GM21526 (cell line): ENCODE results near the gene HTR7.
"Not testable (repeated sequence)": the region's sequence is repeated elsewhere in the genome, so short reads cannot be mapped to it uniquely, and the experiment has no call there.

Experiments
- ATAC-seq: cut with Tn5 transposase; IDR thresholded peaks from one replicate; pipeline ENCODE4 v1.9.1; 2021; ENCODE audit warnings: moderate library complexity; ENCODE audit not compliant: unreplicated experiment, low FRiP score

HTR7 gene

DNA sequence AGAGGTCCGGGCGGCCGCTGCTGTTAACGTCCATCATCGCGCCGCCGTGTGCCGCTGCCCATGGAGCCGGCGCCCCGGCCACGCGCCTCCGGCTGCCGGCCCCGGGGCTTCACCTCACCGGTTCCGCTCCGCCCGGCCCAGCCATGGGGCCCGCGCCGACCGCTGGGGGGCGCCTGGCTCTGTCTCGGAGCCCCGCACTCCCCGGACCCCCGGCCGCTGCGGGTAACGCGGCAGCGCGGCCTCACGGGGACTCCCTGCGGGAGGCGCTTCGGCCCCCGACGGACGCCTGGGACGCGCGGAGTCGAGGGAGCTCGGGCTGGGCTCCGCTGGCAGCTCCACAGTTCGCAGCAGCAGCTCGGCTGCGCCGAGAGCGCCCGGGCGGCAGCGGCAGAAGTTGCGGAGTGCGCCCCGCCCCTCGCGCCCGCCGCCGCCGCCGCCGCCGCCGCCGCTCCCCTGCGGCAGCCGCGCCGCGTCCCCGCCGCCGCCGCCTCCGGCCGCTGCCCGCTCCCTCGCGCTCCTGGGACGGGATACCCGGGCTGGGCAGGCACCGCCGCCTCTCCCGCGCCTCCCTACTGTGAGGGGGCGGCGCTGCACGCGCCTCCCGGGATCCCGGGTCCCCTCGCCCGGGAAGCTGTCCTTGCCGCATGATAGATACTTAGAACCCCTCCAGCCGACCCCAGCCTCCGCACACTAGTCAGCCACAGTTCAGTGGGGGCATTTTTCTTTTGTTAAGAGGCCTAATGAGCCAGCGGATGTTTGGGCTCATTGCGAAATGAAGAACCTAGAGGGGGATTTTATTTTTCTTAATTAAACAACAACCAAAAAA, at the start of gene HTR7:
Gene HTR7, minus strand, starts transcription at position 405 of the 826 bp plus-strand sequence. Its CDS starts 368 bp downstream, at position 37.
- peak; percentile 63 for ATAC-seq

DNA sequence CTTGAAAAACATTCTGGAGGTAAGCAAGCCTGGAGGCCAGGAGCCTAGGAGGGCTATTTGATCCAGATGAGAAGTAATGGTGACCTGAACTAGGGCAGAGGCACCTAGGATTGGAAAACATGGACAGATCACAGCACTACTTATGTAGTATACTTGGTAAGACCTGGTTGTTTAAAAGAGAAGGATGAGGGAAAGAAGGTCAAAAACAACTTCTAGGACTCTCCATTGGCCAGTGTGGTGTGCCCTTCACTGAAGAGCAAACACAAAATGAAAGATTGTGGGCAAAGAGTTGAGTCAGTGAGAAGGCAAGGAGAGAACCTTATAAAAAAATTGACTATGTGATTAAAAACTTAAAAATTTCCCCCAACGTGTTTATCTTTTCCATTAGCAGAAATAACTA, 48.8 kb upstream of the HTR7 start:
- no peak for ATAC-seq

- ATAC-seq, result no peak
Measured at GRCh38 chr10:90905925-90906324, 48.1 kb upstream of the HTR7 start.

DNA sequence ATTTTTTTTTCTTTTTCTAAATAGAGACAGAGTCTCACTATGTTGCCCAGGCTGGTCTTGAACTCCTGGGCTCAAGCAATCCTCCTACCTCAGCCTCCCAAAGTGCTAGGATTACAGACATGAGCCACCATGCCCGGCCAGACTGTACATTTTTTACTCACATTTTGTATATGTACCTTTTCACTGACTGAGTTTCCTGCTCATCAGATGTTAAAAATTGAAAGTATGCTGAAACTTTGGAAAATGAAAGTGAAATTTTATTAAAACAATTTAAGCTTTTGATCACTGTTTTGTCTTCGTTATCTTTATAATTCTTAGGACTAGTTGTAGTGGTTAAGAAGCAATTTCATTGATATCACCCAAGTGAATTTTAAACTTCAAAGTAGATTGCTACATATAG, 39.1 kb upstream of the HTR7 start:
- ATAC-seq, result not testable (repeated sequence)

- no peak for ATAC-seq
Measured at GRCh38 chr10:90893190-90893589, 35.4 kb upstream of the HTR7 start.

DNA sequence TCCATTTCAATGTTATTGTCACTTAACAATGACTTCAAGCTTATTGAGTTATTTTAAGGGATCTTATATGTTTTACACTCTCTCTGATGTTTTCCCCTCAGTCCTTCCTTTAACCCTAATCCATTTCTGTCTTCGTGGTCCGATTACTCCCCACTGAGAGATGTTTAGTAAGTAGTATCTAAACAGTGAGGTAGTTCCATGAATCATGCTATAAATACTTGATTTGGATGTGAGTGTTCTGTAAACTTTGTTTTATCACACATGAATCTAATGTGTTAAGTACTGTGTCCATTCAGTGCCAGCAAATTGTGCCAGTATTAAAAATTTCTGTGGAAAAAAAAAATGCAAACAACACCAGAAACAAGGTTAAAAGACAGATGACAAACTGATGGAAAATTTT, 32.5 kb upstream of the HTR7 start:
- ATAC-seq, result no peak

- no peak for ATAC-seq
Measured at GRCh38 chr10:90889636-90890035, 31.8 kb upstream of the HTR7 start.

DNA sequence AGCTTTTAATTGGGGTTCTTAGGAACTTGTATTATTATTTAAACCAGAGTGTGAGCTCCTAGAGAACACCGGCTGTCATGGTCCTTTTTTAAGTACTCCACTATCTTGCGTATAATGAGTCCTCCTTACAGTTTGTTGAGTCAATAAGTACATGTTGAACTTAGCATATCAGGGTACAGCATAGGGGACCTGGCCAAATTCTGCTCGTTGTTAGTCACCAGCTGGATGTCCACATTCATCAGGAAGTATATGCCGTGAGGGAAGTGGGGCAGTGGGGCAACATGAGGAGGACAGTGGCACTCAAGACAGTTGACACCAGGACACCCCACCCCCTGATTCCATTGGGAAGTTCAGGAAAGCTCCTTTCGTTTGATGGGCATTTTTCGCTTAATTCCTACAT, 30.5 kb upstream of the HTR7 start:
- no peak for ATAC-seq

DNA sequence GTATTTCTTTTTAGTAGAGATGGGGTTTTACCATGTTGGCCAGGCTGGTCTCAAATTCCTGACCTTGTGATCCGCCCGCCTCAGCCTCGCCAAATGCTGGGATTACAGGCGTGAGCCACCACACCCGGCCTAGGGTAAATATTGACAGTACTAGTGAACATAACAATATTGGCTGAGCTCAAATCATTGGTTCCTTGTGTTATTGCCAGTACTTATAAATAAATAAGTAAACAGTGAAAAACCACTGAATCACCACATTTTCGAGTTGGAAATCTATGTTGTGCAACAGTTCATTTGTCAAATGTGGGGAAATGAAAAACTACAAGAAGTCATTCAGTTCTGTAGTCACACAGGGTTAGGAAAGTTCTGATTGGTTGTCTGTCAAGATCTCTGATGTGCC, 29.7 kb upstream of the HTR7 start:
- no peak for ATAC-seq

DNA sequence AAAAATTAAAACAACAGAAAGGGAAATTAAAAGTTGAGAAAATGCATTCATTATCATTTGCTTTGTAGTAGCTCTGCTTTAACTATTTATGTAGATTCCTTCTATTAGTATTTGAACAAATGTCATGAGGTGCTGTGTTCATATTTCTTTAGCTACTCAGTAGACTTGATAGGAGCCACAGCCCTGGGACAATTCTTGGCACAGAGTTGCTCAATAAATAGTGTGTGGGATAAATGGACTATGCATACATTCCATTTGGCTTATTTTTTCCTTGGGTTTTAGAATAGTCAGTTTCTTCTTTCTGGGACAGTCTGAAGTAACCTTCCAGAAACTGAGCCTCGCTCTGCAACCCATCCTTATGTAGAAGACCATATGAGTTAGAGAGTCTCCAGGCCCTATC, 27.3 kb upstream of the HTR7 start:
- ATAC-seq, result no peak

DNA sequence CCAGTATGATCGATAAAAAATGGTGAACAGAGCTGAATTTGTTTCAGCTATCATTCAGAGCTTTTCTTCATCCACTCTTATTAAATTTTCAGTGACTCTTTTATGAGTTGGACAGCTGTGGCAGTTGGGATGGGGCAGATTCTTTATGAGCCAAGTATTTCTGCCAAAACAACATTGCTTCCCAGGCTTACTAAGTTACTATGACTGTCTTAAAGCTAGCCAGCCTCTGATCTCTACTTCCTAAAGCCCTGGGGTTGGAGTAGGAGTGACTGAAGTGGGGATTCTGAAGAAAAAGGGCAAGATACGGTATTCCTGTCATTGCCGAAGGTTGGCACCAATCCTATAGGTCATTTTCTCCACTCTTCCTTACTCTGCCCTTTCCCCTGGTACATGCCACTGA, 26.6 kb upstream of the HTR7 start:
- ATAC-seq, result no peak

- ATAC-seq, result not testable (repeated sequence)
Measured at GRCh38 chr10:90880059-90880719, 22.4 kb upstream of the HTR7 start.

GRCh38 chr10:90879062-90879461, 21.2 kb upstream of the HTR7 start:
- ATAC-seq, result no peak

DNA sequence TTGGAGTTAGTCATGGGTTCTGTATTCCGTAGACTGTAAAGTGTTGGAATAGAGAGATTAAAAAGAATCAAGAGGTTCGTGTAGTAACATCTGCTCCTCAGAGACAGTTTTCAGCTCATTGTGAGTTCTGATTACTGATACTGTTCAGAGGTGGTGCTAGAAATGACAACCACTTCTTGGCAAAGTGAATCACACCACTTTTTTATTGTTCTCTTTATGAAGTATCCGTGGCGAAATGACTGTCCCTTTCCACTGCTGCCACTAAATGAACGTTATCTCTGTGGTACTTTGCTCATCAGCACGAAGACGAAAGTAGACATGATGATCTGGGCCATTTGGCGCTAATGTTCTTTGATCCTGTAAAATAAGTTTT, 14.8 kb upstream of the HTR7 start:
- ATAC-seq, result no peak

GRCh38 chr10:90871766-90872647, 14.2 kb upstream of the HTR7 start, which contains the start of gene RPP30:
RPP30 (plus strand) TSS chr10:90871974; CDS start chr10:90871987, 13 bp downstream.
- peak; percentile 97 for ATAC-seq

GRCh38 chr10:90871279-90871765, 13.5 kb upstream of the HTR7 start:
- ATAC-seq, result peak; percentile 51

DNA sequence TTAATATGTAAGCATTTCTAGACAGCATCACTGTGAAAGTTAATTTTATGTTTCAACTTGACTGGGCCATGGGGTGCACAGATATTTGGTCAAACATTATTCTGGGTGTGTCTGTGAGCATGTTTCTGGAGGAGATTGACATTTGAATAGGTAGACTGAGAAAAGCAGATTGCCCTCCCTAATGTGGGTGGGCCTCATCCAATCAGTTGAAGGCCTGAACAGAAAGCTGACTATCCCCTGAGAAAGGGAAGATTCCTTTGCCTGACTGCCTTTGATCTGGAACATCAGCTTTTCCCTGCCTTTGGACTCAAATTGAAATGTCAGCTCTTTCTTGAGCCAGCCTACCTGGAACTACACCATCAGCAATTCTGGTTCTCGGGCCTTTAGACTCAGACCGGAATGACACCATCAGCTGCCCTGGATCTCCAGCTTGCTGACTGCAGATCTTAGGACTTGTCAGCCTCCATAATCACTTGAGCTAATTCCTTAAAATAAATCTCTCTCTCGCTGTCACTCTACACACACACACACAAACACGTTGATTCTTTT, 8.3 kb upstream of the HTR7 start:
- no peak for ATAC-seq

DNA sequence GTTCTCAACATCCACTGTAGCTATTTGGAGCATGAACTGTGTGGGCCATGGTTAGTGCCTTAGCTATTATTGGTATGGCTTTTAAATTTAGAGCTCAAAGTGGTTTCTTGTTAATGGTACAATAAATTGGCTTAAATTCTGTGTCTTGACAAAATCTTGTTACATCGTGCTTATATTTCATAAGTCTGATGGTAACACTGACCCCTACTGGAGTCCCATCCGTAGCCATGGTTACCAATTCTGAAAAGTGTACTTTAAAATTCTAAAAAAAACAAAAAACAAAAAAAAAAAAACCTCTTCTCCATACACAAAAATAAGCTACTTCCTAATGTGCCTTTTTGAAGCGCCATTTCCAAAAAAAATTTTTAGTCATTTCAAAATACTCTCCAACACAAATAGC, 7.6 kb upstream of the HTR7 start:
- ATAC-seq, result no peak

DNA sequence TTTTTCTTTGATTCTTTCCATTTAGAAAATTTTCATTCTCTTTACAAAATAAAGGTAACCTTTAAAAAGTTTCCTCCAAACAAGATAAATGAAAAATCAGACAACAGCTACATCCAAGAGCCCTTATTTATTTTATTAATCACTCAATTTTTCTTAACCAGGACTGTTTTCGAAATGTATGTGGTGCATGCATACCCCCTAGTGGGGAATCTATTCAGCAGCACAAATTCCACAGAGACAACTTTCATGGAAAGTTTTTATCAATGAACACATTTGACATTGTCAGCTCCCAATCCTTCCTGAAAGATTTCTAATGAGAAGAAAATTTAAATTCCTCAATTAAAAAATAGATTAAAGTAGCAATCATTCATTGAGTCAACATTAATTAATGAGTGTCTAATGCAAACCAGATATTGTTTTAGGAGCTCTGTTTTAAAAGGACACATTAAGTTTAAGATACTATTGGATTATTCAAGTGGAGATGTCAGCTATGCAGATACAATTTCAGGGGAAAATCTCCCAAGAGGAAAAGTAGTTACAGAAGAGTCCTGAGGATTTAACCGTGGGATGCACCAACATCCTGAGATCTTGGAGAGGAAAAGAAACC, 5.2 kb upstream of the HTR7 start:
- no peak for ATAC-seq

DNA sequence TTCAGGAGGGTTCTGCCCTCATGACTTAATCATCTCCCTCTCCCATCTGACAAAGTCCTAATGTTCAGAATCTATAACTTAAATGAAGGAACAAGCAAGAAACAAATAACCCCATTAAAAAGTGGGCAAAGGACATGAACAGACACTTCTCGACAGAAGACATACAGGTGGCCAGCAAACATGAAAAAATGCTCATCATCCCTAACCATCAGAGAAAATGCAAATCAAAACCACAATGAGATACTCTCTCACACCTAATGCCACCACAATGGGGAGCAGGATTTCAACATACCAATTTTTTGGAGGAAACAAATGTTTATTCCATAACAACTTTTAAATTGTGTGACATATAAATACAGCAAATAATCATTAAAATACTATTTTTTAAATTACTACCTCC, 3.0 kb upstream of the HTR7 start:
- ATAC-seq, result no peak
